Erythroblast (primary cell): ENCODE data around the gene APOL2.

Experiments
- GATA1 ChIP-seq: IDR thresholded peaks from 2 replicates; pipeline ENCODE4 v1.6.1; 2011; ENCODE audit warnings: low read depth, mild to moderate bottlenecking, control low read depth, low read length, moderate library complexity
- POLR2A ChIP-seq: IDR thresholded peaks from 2 replicates; pipeline ENCODE4 v1.6.1; 2011; ENCODE audit warnings: mild to moderate bottlenecking, low read length

GRCh38 chr22:36184433-36185025 lies 54.8 kb downstream of the APOL2 start:
- TF ChIP-seq GATA1: no peak
- TF ChIP-seq POLR2A: no peak
